ENCODE data around the gene SREBF2. TPM values are rescaled to one million over a fixed set of nuclear protein-coding genes. Genes with fewer than 3 reads are reported as not detected.

The SREBF2 gene
- polyA plus RNA-seq (ENCODE audit: insufficient read depth in 1 of 5, insufficient read length in 5 of 5, low replicate concordance in 1 of 5): 10 to 100 TPM; 52.1 to 92.9 (median 68.6) TPM
- long read RNA-seq, donor 1, full-length matches to known transcripts: 7 of 71 reads
- long read RNA-seq, donor 1, partial matches to known transcripts: 64 of 71 reads
- long read RNA-seq, donor 1, other reads (novel, unspliced or antisense): 0 of 71 reads
- long read RNA-seq, donor 2, full-length matches to known transcripts: 5 of 23 reads
- long read RNA-seq, donor 2, partial matches to known transcripts: 18 of 23 reads
- long read RNA-seq, donor 2, other reads (novel, unspliced or antisense): 0 of 23 reads
- long read RNA-seq, donor 3, full-length matches to known transcripts: 3 of 21 reads
- long read RNA-seq, donor 3, partial matches to known transcripts: 18 of 21 reads
- long read RNA-seq, donor 3, other reads (novel, unspliced or antisense): 0 of 21 reads
- long read RNA-seq, donor 4, full-length matches to known transcripts: 4 of 35 reads
- long read RNA-seq, donor 4, partial matches to known transcripts: 31 of 35 reads
- long read RNA-seq, donor 4, other reads (novel, unspliced or antisense): 0 of 35 reads
- long read RNA-seq, donor 5, full-length matches to known transcripts: 4 of 100 reads
- long read RNA-seq, donor 5, partial matches to known transcripts: 96 of 100 reads
- long read RNA-seq, donor 5, other reads (novel, unspliced or antisense): 0 of 100 reads
- long read RNA-seq, donor 6, full-length matches to known transcripts: 10 of 55 reads
- long read RNA-seq, donor 6, partial matches to known transcripts: 45 of 55 reads
- long read RNA-seq, donor 6, other reads (novel, unspliced or antisense): 0 of 55 reads
- long read RNA-seq, donor 7, full-length matches to known transcripts: 8 of 33 reads
- long read RNA-seq, donor 7, partial matches to known transcripts: 25 of 33 reads
- long read RNA-seq, donor 7, other reads (novel, unspliced or antisense): 0 of 33 reads
- long read RNA-seq, donor 8, full-length matches to known transcripts: 5 of 20 reads
- long read RNA-seq, donor 8, partial matches to known transcripts: 15 of 20 reads
- long read RNA-seq, donor 8, other reads (novel, unspliced or antisense): 0 of 20 reads

GRCh38 chr22:41832553-41833368 is at the start of gene SREBF2:
Gene SREBF2 (plus strand): TSS chr22:41833105. CDS start chr22:41833271, 166 bp downstream.
- peak; percentile 99 for DNase-seq

- DNase-seq: no peak
Observed at GRCh38 chr22:41787331-41787730, 45.6 kb upstream of the SREBF2 start.

- DNase-seq: no peak
Observed at GRCh38 chr22:41793871-41794270, 39.0 kb upstream of the SREBF2 start.

- no peak for DNase-seq
Observed at GRCh38 chr22:41798736-41799135, 34.2 kb upstream of the SREBF2 start.

GRCh38 chr22:41799486-41800347 is 33.2 kb upstream of the SREBF2 start:
- peak in 1 of 2 donors; percentile 8 for DNase-seq

GRCh38 chr22:41800348-41801146 is 32.4 kb upstream of the SREBF2 start, which contains the start of gene CCDC134:
Gene CCDC134 (plus strand): TSS chr22:41800679. CDS start chr22:41808891, 8,212 bp downstream.
- DNase-seq: peak; percentile 88 to 90

GRCh38 chr22:41801147-41801819 is 31.6 kb upstream of the SREBF2 start:
- no peak for DNase-seq

- DNase-seq: no peak
Observed at GRCh38 chr22:41801886-41802285, 31.0 kb upstream of the SREBF2 start.

- DNase-seq: no peak
Observed at GRCh38 chr22:41805639-41806038, 27.3 kb upstream of the SREBF2 start.

- no peak for DNase-seq
Observed at GRCh38 chr22:41808400-41808799, 24.5 kb upstream of the SREBF2 start.

- DNase-seq: no peak
Observed at GRCh38 chr22:41810022-41810421, 22.9 kb upstream of the SREBF2 start.

GRCh38 chr22:41812805-41813545 is 19.9 kb upstream of the SREBF2 start:
- DNase-seq: no peak

- DNase-seq: no peak
Observed at GRCh38 chr22:41813726-41814410, 19.0 kb upstream of the SREBF2 start.

- DNase-seq: no peak
Observed at GRCh38 chr22:41815716-41816115, 17.2 kb upstream of the SREBF2 start.

GRCh38 chr22:41816241-41816640 is 16.7 kb upstream of the SREBF2 start:
- no peak for DNase-seq

GRCh38 chr22:41816871-41817270 is 16.0 kb upstream of the SREBF2 start:
- DNase-seq: no peak

GRCh38 chr22:41818011-41818410 is 14.9 kb upstream of the SREBF2 start:
- DNase-seq: no peak

All from right lung (tissue), 10 donors.